Heart left ventricle (tissue), 16 donors: ENCODE results near the gene MB21D2. TPM values are rescaled to one million over a fixed set of nuclear protein-coding genes. Genes with fewer than 3 reads are reported as not detected.

ENCODE experiments used
- ATAC-seq, 4 donors: fragments of 200-7000 bp; cut with Tn5 transposase; one replicate each; pipeline ENCODE4 v1.9.1; 2020 to 2022; ENCODE audit warnings: moderate library complexity in 4 of 4, mild to moderate bottlenecking in 3 of 4, moderate number of reproducible peaks in 1 of 4
- DNase-seq, 5 donors: peaks; one replicate each; pipeline ENCODE4 v3.0.0-alpha.2; 2020
- H3K27ac ChIP-seq, 12 donors: fragments of 200-600 bp; sonication (generic) in 4 of 12; one replicate each; pipeline versions ENCODE4 v1.5.0 to v1.8.0; 2016 to 2022; ENCODE audit warnings: mild to moderate bottlenecking in 2 of 12
- H3K27me3 ChIP-seq, 9 donors: fragments of 200-600 bp; sonication (generic) in 2 of 9; one replicate each; pipeline versions ENCODE4 v1.5.1 to v1.8.0; 2016 to 2022; ENCODE audit warnings: mild to moderate bottlenecking in 3 of 9
- H3K36me3 ChIP-seq, 9 donors: fragments of 200-600 bp; sonication (generic) in 2 of 9; one replicate each; pipeline versions ENCODE4 v1.5.0 to v1.8.0; 2018 to 2022; ENCODE audit warnings: mild to moderate bottlenecking in 2 of 9
- H3K4me1 ChIP-seq, 12 donors: fragments of 200-600 bp; sonication (generic) in 4 of 12; one replicate each; pipeline versions ENCODE4 v1.5.0 to v1.8.0; 2016 to 2022; ENCODE audit warnings: mild to moderate bottlenecking in 3 of 12
- H3K4me3 ChIP-seq, 12 donors: fragments of 200-600 bp; sonication (generic) in 4 of 12; one replicate each; pipeline versions ENCODE4 v1.5.0 to v1.8.0; 2017 to 2022; ENCODE audit warnings: mild to moderate bottlenecking in 9 of 12, moderate library complexity in 4 of 12
- H3K9me3 ChIP-seq, 12 donors: fragments of 200-600 bp; sonication (generic) in 4 of 12; one replicate each; pipeline versions ENCODE4 v1.5.0 to v1.8.0; 2016 to 2022; ENCODE audit warnings: mild to moderate bottlenecking in 1 of 12
- POLR2A ChIP-seq, 2 donors: fragments of 450-650 bp; IDR thresholded peaks; one replicate each; pipeline ENCODE4 v1.6.1; 2017; ENCODE audit warnings: antibody characterized with exemption in 2 of 2, mild to moderate bottlenecking in 2 of 2, moderate library complexity in 2 of 2
- WGBS, 4 donors: extraction: QIAGEN DNeasy Blood & Tissue Kit in 2 of 4; methylation state at CpG; one replicate each; pipeline versions ENCODE4 v1.1.5 to v1.1.7; 2013 to 2018; 5-methylcytosine and 5-hydroxymethylcytosine counted together
- intact Hi-C, 10 donors: fragments of 100-400 bp; cut with DNase I; formaldehyde crosslinking; loops; one replicate each; pipeline versions ENCODE4 v1.11.1 to v1.14.2; 2022
- polyA plus RNA-seq, 2 donors: library from polyadenylated mRNA; stranded (reverse); fragments of 200-250 nt; gene quantifications; one replicate each; pipeline ENCODE4 v1.2.3, GENCODE V29; 2013
- total RNA-seq, 9 donors: library from RNA; depleted of rRNA in 2 of 9; stranded (reverse); fragments of >200 nt in 2 of 9; fragmentation: NEBNext Ultra II Directional in 3 of 9; extraction: Animal tissue kit (Norgen Biotek cat#: 25700) in 3 of 9; gene quantifications; one replicate each; pipeline versions ENCODE4 v1.1.0 to v1.2.4, GENCODE V29; 2016 to 2023
- TF ChIP-seq, protein P1 (sequence below), 12 donors: fragments of 200-600 bp; sonication (generic) in 4 of 12; IDR thresholded peaks; one replicate each; pipeline versions ENCODE4 v1.5.0 to v1.8.0; 2018 to 2022; ENCODE audit warnings: antibody characterized with exemption in 12 of 12, mild to moderate bottlenecking in 5 of 12
- donor health status: ischemic (EF 13 %, LVEDD 7.1; RV severe dilation, severe dysfunction).
- donor health status: healthy with polysubstance abuse.
- donor health status: DM: no; HTN: yes; CAD: no.
- donor health status: DM: no; HTN: no; CAD: no.
- donor health status: ischemic (EF 25% LVEDD 6.9; RV normal size, moderate dysfunction).
- donor health status: ischemic (EF 25% LVEDD 5.7; RV mildly dilated, moderate dysfunction).
- donor health status: healthy.
- donor health status: DM: yes; HTN: yes; CAD: no.
- donor health status: ischemic (EF 35%, LVEDD 5.7; RV mildly dilated, moderate dysfunction).
- donor health status: nonischemic (EF 11% LVEDD 7.7; RV severe dilation, severe dysfunction).
- donor health status: DM: yes; HTN: yes; CAD: no.
- donor health status: PGD.
- donor health status: ischemic (EF 29% LVEDD 5.4; RV normal size, mild dysfunction).
- donor health status: nonischemic (EF 23%, LVEDD 6.1; RV moderate dilation, normal function).

MB21D2 gene
- total and polyA plus RNA-seq, 11 donors = 0.91 to 5.0 (median 3.1) TPM

DNA sequence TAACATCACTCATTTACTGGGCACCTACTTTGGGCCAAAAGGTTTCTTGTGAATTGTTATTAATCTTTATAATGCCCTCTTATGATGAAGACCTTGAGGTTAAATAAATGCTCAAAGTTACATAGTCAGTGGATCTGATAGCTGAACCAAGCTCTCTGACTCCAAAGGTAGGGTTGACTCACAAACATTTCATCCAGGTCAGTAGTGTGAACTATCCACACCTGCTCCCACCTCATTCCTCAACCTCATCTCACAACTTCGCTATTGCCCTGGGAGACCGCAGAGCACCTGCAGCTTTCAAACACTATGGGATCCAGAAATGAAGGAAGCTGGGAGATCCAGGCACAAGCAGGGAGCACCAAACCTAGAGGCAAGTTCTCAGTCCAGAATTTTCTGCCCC is 96.5 kb downstream of the MB21D2 start:
- intact Hi-C loops = loop anchor here in 1 of 10 donors (10.0 kb wide), 1 partner anchor 644 kb away; no protein-coding TSS in a partner anchor
- peaks cover 0 to 34% (median 26%) of the 10 kb centered on the region in 12 donors for H3K4me1 ChIP-seq

DNA sequence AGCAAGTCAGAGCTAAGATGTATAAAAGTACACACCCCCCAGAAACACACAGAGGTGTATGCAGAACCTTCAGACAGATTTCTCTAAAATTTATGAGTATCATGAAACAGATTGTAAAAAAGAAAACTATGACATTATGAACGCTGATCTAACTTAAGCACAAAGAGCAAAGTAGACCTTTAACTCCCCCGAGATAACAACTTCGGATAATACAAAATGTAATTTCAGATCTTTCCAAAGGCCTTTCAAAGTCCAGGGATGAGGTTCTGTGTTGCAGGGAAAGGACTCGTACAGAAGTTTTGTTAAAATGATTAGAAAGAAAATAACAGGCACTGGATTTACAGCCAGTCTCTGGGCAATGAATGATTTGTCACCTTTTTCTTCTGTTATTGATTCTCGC is 97.5 kb downstream of the MB21D2 start:
- H3K27ac ChIP-seq = no peak overlapping the region
- TF ChIP-seq, protein P1, sequence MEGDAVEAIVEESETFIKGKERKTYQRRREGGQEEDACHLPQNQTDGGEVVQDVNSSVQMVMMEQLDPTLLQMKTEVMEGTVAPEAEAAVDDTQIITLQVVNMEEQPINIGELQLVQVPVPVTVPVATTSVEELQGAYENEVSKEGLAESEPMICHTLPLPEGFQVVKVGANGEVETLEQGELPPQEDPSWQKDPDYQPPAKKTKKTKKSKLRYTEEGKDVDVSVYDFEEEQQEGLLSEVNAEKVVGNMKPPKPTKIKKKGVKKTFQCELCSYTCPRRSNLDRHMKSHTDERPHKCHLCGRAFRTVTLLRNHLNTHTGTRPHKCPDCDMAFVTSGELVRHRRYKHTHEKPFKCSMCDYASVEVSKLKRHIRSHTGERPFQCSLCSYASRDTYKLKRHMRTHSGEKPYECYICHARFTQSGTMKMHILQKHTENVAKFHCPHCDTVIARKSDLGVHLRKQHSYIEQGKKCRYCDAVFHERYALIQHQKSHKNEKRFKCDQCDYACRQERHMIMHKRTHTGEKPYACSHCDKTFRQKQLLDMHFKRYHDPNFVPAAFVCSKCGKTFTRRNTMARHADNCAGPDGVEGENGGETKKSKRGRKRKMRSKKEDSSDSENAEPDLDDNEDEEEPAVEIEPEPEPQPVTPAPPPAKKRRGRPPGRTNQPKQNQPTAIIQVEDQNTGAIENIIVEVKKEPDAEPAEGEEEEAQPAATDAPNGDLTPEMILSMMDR (IDR thresholded peaks at IDR 0.05) = no peak
- no peak for TF ChIP-seq POLR2A (IDR thresholded peaks at IDR 0.05)
- H3K27me3 ChIP-seq = no peaks in the 10 kb centered on the region
- H3K36me3 ChIP-seq = no peaks in the 10 kb centered on the region
- DNase-seq = no peak
- no peak for ATAC-seq
- intact Hi-C loops = loop anchor here in 1 of 10 donors (10.0 kb wide), 1 partner anchor 645 kb away; no protein-coding TSS in a partner anchor
- no peaks in the 10 kb centered on the region for H3K9me3 ChIP-seq
- H3K4me1 ChIP-seq = peaks cover 0 to 24% (median 16%) of the 10 kb centered on the region in 12 donors
- H3K4me3 ChIP-seq = no peak overlapping the region
- WGBS, 4 donors = 85 to 93% (median 91%) methylated on average over 5 of the region's 5 CpGs

More for the DNA sequence above, 96.5 kb downstream of the MB21D2 start:
- TF ChIP-seq, protein P1 (IDR thresholded peaks at IDR 0.05) = no peak
- no peak for TF ChIP-seq POLR2A (IDR thresholded peaks at IDR 0.05)
- Histone ChIP-seq H3K4me3 (no peak overlapping the region), H3K27me3 (no peaks in the 10 kb centered on the region), H3K27ac (no peak overlapping the region), H3K36me3 (no peaks in the 10 kb centered on the region), H3K9me3 (no peaks in the 10 kb centered on the region)
- no peak for ATAC-seq
- 97 to 100% (median 98%) methylated on average over 2 of the region's 2 CpGs for WGBS, 4 donors
- no peak for DNase-seq

DNA sequence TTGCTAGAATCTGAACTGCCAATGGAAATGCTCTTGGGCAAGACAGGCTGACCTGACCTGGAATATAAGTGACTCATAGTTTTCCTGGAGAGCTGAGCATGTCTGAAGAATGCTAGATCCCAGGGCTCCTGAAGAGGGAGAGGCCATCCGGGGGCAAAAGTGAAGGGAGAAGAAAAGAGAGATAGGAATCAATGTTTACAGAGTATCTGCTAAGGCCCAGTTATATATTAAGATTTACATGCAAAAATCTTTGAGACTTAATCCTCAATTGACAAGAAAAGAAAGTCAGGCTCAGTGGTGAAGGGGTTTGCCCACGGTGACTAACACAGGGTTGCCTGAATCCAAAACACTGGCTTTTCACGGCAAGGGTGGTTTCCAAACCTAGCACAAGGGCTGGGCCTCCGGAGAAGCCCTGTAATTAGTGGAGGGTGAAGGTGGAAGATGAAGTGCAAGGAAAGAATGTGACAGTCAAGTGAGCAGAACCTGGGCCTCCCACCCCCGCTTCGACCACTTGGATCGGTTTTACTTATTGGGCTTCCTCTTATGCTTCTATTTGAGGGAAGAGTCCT is 98.6 kb downstream of the MB21D2 start:
- no peaks in the 10 kb centered on the region for H3K27me3 ChIP-seq
- no peaks in the 10 kb centered on the region for H3K36me3 ChIP-seq
- no peak overlapping the region for H3K27ac ChIP-seq
- DNase-seq = no peak
- ATAC-seq = peak in 3 of 4 donors; percentile 61 to 90 (median 69)
- WGBS, 4 donors = 70 to 81% (median 77%) methylated on average over 7 of the region's 7 CpGs
- peaks cover 0 to 20% (median 12%) of the 10 kb centered on the region in 12 donors for H3K4me1 ChIP-seq
- H3K4me3 ChIP-seq = no peak overlapping the region
- intact Hi-C loops = loop anchor here in 8 of 10 donors (2.0 to 10.0 kb wide), 9 partner anchors 98 to 753 kb away; partner anchors contain the start of gene MB21D2 (in 5 of the 8)
- TF ChIP-seq, protein P1 (IDR thresholded peaks at IDR 0.05) = no peak
- TF ChIP-seq POLR2A (IDR thresholded peaks at IDR 0.05) = no peak
- H3K9me3 ChIP-seq = no peaks in the 10 kb centered on the region

DNA sequence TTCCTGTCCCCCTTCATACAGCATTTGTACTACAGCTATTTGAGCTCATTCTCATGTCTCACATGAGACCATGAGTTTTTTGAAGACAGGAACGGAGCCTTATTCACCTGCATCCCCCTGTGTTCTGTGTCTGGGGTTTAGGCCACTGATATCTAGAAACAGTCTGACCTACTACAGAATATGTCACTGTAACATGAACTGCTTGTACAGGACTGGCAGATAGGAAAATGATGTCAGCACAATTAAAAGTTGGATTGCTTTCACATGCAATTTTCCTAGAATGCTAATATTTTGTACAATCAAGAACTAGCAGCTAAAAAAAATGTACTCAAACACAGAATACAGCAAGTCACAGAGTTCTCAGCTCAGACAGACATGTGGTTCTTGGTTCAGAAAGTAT is 99.5 kb downstream of the MB21D2 start:
- WGBS, 4 donors = 63 to 85% (median 80%) methylated on average over 1 of the region's 1 CpG
- no peak overlapping the region for H3K27ac ChIP-seq
- H3K4me1 ChIP-seq = peaks cover 0 to 20% (median 12%) of the 10 kb centered on the region in 12 donors
- TF ChIP-seq, protein P1 (IDR thresholded peaks at IDR 0.05) = no peak
- no peaks in the 10 kb centered on the region for H3K27me3 ChIP-seq
- no peaks in the 10 kb centered on the region for H3K9me3 ChIP-seq
- ATAC-seq = no peak
- no peak for DNase-seq
- no peak overlapping the region for H3K4me3 ChIP-seq
- H3K36me3 ChIP-seq = no peaks in the 10 kb centered on the region
- intact Hi-C loops = loop anchor here in 8 of 10 donors (2.0 to 10.0 kb wide), 9 partner anchors 99 to 754 kb away; partner anchors contain the start of gene MB21D2 (in 5 of the 8)
